Smooth muscle cell (in vitro differentiated cells): Measurements from ENCODE around the gene DNAJC5G. TPM values are rescaled to one million over a fixed set of nuclear protein-coding genes. Genes with fewer than 3 reads are reported as not detected.
A peak's percentile ranks its signal among the peaks of the same experiment; 100 is the strongest.

ENCODE experiments used
- DNase-seq: peaks from one replicate; lab custom pipeline; 2025; ENCODE audit not compliant: unreplicated experiment; lab: John Stamatoyannopoulos, UW
- H2AFZ ChIP-seq: fragments of 200-600 bp; sonication (generic); 2 replicates; pipeline ENCODE4 v1.6.0; 2016; ENCODE audit warnings: antibody characterized with exemption, low read depth, mild to moderate bottlenecking
- H3F3A ChIP-seq: fragments of 200-600 bp; sonication (generic); 2 replicates; pipeline ENCODE4 v1.6.0; 2017; ENCODE audit warnings: antibody characterized with exemption, low read depth
- H3K27ac ChIP-seq: fragments of 200-600 bp; sonication (generic); 2 replicates; pipeline ENCODE4 v1.5.1; 2016; ENCODE audit warnings: low read depth, mild to moderate bottlenecking
- H3K27me3 ChIP-seq: fragments of 200-600 bp; sonication (generic); 2 replicates; pipeline ENCODE4 v1.6.1; 2016; ENCODE audit warnings: low read depth, mild to moderate bottlenecking
- H3K36me3 ChIP-seq: fragments of 200-600 bp; sonication (generic); 2 replicates; pipeline ENCODE4 v1.5.1; 2016; ENCODE audit warnings: low read depth
- H3K4me1 ChIP-seq: fragments of 200-600 bp; sonication (generic); 2 replicates; pipeline ENCODE4 v1.5.1; 2016; ENCODE audit warnings: low read depth
- H3K4me2 ChIP-seq: fragments of 200-600 bp; sonication (generic); 2 replicates; pipeline ENCODE4 v1.6.0; 2016; ENCODE audit warnings: mild to moderate bottlenecking
- H3K4me3 ChIP-seq: fragments of 200-600 bp; sonication (generic); 2 replicates; pipeline ENCODE4 v1.5.1; 2016; ENCODE audit warnings: mild to moderate bottlenecking
- H3K79me2 ChIP-seq: fragments of 200-600 bp; sonication (generic); 2 replicates; pipeline ENCODE4 v1.6.0; 2016; ENCODE audit warnings: low read depth, mild to moderate bottlenecking
- H3K9ac ChIP-seq: fragments of 200-600 bp; sonication (generic); 2 replicates; pipeline ENCODE4 v1.6.0; 2016; ENCODE audit warnings: low read depth
- H3K9me3 ChIP-seq: fragments of 200-600 bp; sonication (generic); replicated peaks from 2 replicates; pipeline ENCODE4 v1.5.1; 2016; ENCODE audit warnings: low read depth
- H4K20me1 ChIP-seq: fragments of 200-600 bp; sonication (generic); 2 replicates; pipeline ENCODE4 v1.6.0; 2016; ENCODE audit warnings: low read depth
- WGBS: methylation state at CpG from one replicate; pipeline ENCODE4 v1.1.7; 2016; ENCODE audit warnings: low lambda C conversion rate; 5-methylcytosine and 5-hydroxymethylcytosine counted together
- polyA plus RNA-seq: library from polyadenylated mRNA; unstranded; fragments of >200 nt; fragmentation: Nextera tagmentation; extraction: Ambion mirVana; gene quantifications from 2 replicates; pipeline ENCODE4 v1.2.1, GENCODE V29; 2016
- total RNA-seq: library from RNA; depleted of rRNA; stranded (reverse); fragments of >200 nt; gene quantifications from 2 replicates; pipeline ENCODE4 v1.2.3, GENCODE V29; 2014
- TF ChIP-seq, protein P1 (sequence below): fragments of 200-600 bp; sonication (generic); IDR thresholded peaks from 2 replicates; pipeline ENCODE4 v1.5.1; 2017; ENCODE audit warnings: borderline replicate concordance, mild to moderate bottlenecking, antibody characterized with exemption; ENCODE audit not compliant: insufficient read depth, poor library complexity, severe bottlenecking

DNAJC5G gene
- total and polyA plus RNA-seq, 2 experiments from 2014 or later: not detected

DNA sequence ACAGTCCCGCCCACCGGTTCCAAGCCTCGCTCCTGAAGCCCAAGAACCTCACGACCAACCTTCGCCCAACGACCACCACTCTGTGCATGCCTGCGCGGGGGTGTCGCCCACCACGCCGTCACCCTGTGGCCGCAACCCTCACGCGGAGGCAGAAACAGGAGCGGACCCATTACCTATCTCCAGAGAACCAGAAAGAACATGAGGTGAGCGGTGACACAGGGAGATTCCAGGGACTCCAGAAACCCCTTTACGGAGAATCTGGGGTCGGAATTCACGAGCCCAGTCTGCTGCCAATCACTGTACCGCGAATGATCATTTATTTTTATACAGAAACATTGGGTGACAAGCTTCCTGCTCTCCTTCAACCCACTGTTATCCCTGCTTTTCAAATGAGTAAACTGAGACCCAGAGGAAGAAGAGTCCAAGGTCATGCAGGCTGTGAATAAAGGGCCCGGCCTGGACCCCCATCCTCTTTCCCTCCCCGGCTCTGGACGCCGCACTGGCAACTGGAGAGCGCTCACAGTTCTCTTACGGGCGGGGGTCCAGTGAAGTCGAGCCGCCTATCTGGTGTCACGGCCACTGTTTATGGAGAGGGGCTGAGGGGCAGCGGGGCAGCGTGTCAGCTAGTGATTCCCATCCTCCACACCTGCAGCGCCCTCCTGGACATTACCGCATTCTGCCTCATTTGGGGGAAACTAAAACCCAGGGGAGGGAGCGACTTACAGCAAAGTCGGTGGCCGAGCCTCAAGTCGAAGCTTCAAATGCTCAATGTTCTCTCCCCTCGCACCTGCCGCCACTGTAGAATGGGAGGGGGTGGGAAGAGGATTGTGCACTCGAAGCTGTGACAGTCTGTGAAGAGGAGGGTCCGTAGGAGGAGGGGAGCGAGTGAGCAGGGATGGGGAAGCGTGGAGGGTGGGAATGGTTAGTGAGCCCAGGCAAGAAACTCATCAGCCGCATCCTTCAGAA is 11.7 kb upstream of the DNAJC5G start:
- Histone ChIP-seq H3K9me3 (no peaks in the 10 kb centered on the region), H4K20me1 (no peaks in the 10 kb centered on the region), H3K4me2 (peak overlapping the region; percentile 88), H3K4me1 (peaks cover 18% of the 10 kb centered on the region), H3K9ac (no peak overlapping the region), H3K79me2 (no peaks in the 10 kb centered on the region), H2AFZ (no peak overlapping the region), H3K27ac (no peak overlapping the region), H3K36me3 (no peaks in the 10 kb centered on the region), H3F3A (no peaks in the 10 kb centered on the region), H3K4me3 (peak overlapping the region; percentile 46), H3K27me3 (peaks cover 100% of the 10 kb centered on the region)
- TF ChIP-seq, protein P1, sequence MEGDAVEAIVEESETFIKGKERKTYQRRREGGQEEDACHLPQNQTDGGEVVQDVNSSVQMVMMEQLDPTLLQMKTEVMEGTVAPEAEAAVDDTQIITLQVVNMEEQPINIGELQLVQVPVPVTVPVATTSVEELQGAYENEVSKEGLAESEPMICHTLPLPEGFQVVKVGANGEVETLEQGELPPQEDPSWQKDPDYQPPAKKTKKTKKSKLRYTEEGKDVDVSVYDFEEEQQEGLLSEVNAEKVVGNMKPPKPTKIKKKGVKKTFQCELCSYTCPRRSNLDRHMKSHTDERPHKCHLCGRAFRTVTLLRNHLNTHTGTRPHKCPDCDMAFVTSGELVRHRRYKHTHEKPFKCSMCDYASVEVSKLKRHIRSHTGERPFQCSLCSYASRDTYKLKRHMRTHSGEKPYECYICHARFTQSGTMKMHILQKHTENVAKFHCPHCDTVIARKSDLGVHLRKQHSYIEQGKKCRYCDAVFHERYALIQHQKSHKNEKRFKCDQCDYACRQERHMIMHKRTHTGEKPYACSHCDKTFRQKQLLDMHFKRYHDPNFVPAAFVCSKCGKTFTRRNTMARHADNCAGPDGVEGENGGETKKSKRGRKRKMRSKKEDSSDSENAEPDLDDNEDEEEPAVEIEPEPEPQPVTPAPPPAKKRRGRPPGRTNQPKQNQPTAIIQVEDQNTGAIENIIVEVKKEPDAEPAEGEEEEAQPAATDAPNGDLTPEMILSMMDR: no peak
- 5% methylated on average over 46 of the region's 46 CpGs for WGBS
- DNase-seq: no peak

DNA sequence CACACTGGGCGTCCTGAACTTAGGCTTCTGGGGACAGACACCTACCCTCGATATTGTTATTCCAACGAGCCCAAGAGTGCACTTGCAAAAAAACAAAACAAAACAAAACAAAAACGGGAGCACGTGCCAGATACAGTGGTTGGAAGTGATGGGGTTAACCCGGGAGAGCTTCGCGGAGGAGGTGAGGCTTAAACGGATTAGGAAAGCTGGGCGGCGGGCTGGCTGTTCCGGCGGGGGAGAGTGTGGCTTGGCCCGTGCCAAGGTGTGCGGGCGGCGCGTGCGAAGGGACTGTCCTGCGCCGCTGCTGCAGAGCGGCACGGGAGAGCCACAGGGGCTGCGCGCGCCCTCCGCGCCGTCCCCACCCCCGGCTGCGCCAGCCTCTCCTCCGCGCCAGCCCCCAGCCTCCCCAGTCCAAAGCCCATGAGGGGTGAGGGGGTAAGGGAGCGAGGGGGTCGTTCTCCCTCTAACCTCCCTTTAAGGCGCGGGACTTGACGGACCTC is 10.9 kb upstream of the DNAJC5G start:
- Histone ChIP-seq H3K27ac (no peak overlapping the region), H3K4me3 (peak overlapping the region; percentile 38), H3K9me3 (no peaks in the 10 kb centered on the region), H3K9ac (no peak overlapping the region), H4K20me1 (no peaks in the 10 kb centered on the region), H3F3A (no peaks in the 10 kb centered on the region), H3K4me2 (peak overlapping the region; percentile 84), H3K4me1 (peaks cover 18% of the 10 kb centered on the region), H3K36me3 (no peaks in the 10 kb centered on the region), H3K79me2 (no peaks in the 10 kb centered on the region), H3K27me3 (peaks cover 97% of the 10 kb centered on the region), H2AFZ (peak overlapping the region; percentile 69)
- WGBS: 1% methylated on average over 22 of the region's 38 CpGs
- DNase-seq: no peak
- TF ChIP-seq, protein P1: no peak

DNA sequence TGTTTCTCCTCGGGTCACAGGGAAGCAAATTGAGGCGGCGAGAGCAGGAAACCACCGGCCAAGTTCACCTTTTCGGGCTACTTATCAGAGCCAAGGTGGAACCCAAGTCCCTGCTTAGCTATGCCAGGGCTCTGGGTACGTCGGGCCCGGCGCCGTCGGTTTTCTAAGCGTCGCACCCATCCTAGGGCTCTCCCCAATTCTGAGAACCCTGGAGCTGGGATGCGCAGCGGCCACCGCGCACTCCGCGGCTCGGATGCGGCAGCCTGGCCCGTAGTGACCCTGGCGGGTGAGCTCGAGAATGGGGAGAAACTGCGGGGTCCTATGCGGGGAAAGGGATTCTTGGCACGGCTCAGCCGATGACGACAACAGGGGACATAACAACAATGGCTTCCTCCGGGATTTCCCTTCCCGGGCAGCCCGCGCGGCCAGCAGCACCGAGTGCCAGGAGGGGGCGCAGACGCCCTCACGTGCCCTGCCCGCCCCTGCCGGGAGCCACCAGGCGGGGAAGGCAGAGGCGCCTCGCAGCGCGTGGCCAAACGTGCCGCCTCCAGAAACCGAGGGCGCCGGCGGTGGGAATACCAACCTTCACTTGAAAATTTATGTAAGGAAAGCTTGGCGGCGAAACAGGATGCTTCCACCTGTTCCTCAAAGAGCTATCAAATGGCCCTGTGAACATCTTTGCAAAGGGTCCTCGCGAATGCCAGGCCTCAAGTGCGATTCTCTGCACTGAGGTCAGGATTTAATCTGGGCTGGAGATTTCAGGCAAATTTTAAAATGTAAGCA is 10.3 kb upstream of the DNAJC5G start:
- Histone ChIP-seq H3K27ac (no peak overlapping the region), H3K4me3 (peak overlapping the region; percentile 38), H3K9me3 (no peaks in the 10 kb centered on the region), H3K79me2 (no peaks in the 10 kb centered on the region), H2AFZ (peak overlapping the region; percentile 69), H3K4me2 (peak overlapping the region; percentile 84), H3K36me3 (no peaks in the 10 kb centered on the region), H4K20me1 (no peaks in the 10 kb centered on the region), H3K27me3 (peaks cover 96% of the 10 kb centered on the region), H3F3A (no peaks in the 10 kb centered on the region), H3K9ac (no peak overlapping the region), H3K4me1 (peaks cover 18% of the 10 kb centered on the region)
- 6% methylated on average over 56 of the region's 56 CpGs for WGBS
- DNase-seq: peak; percentile 30
- TF ChIP-seq, protein P1: peak; percentile 43
